Renal cortical epithelial cell (primary cell): ENCODE data around the gene ITGA7. TPM values are rescaled to one million over a fixed set of nuclear protein-coding genes. Genes with fewer than 3 reads are reported as not detected.

Experiments
- DNase-seq: peaks from one replicate; pipeline ENCODE4 v3.0.0-alpha.2; 2011; ENCODE audit warnings: low read depth
- total RNA-seq: library from RNA; depleted of rRNA; stranded (reverse); fragments of >200 nt; gene quantifications from 2 replicates; pipeline ENCODE4 v1.2.3, GENCODE V29; 2014

ITGA7 gene
- total RNA-seq, 1 donor from 2014 or later = 1.0 TPM

GRCh38 chr12:55647027-55647426 is 60.7 kb downstream of the ITGA7 start:
- no peak for DNase-seq

DNA sequence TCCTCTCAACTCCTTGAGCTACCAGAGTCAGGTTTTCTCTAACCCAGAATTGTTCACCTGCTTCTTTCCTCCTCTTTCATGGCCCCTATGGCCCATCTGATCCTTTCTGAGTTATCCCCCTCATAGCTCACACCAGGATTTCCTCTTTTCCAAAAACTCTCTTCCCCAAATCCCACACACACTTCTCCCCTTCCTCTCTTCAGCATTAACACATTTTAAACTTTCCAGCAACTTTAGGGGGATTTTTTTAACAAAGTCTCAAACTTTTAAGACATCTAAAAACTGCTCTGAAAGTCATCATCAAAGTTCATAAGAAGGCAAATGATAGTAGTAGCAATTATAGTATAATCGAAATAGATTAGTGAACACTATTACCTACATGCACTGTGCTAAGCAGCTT is 63.1 kb downstream of the ITGA7 start:
- DNase-seq = no peak

DNA sequence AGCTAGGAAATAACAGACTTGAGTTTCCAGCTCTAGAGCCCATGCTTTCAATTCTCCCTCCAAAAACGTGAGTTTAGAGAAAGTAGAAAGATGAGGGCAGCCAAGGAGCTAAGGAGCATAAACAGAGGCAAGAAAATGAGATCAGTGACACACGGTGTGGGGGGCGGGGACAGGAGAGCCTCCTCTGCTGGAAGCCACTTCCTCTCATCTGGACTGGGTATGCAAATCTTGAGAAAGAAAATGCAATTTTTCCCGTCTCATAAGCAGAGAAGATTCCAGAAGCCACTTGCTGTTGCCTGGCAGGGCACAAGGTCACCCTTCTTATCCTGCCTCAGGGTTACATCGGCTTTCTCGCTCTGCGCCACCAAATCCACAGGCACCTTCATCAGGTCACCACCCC is 65.0 kb downstream of the ITGA7 start:
- DNase-seq = no peak

DNA sequence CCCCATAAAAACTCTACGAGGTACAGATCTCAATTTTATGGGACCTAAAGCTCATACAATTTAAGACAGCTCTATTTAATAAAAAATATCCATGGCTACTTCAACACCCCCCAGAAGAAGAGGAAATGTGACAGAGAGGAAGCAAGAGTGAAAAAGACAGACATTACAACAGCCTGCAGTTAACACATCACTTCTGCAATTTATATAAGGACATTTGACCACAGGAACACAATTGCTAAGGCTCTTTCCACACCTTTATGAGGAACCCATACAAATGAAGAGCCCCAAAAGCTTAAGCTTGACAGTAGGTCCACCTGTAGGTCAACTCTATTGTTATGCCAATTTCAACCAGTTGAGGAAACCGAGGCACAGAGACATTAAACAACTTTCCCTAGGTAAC is 65.4 kb downstream of the ITGA7 start:
- DNase-seq = no peak

DNA sequence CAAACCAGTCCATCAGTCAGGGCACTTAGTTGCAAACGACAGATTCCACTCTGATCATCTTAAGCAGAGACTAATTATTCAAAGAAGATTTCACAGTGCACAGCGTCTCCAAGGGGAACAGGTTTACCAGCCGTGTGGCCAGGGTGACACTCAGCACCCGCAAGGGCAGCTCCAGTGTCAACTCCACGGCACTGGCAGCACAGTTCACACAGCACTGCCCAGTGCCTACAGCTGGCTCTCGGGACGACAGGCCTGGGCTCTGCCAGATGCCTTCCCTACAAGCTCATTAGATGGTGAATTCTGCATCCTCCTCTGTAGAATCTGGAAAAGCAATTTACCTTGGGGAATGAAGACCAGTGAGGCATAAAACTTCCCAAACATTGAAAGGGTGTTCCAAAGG is 66.1 kb downstream of the ITGA7 start:
- DNase-seq = no peak

DNA sequence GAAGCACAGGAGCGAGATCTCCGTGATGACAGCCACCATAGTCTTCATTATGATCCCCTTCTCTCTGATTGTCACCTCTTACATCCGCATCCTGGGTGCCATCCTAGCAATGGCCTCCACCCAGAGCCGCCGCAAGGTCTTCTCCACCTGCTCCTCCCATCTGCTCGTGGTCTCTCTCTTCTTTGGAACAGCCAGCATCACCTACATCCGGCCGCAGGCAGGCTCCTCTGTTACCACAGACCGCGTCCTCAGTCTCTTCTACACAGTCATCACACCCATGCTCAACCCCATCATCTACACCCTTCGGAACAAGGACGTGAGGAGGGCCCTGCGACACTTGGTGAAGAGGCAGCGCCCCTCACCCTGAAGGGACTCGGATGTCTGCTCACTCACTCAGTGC is 70.2 kb downstream of the ITGA7 start:
- no peak for DNase-seq

- DNase-seq = no peak
These were observed 70.9 kb downstream of the ITGA7 start, which contains the start of gene OR10P1 for GRCh38 chr12:55636853-55637252. Gene OR10P1, plus strand, starts transcription at chr12:55636892. Its CDS starts 0 bp downstream, at chr12:55636892.

DNA sequence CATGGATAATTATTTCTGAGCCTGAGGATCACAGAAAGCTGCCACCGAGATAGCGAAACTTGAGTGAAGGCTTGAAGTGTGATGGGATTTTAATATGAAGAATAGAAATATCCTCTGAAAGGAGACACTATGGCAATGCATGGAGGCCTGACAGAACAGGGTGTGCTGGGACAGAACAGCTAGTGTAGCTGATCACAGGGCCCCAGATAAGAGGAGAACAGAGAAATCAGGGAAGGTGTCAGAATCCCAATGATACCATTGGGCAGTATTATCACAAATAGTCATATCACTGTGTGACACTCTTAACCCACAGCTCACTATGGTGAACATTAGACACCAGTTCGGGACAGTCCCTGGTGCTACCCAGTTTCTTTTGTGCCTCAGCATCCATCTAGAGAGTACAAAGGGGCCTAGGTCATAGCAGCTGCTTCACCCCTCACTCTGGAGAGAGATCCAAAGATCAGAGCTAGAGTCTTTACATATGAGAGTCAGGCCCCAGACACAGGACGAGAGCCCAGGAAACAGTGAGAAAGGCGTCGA is 71.5 kb downstream of the ITGA7 start:
- DNase-seq = no peak

Other genes starting within 250 kb of the ITGA7 start
- not detected in 2 replicates for gene OR6C70, start 237.8 kb downstream of the ITGA7 start, total RNA-seq
- not detected in 2 replicates for gene OR6C68, start 215.5 kb downstream of the ITGA7 start, total RNA-seq
- not detected in 2 replicates for gene OR6C4, start 158.3 kb downstream of the ITGA7 start, total RNA-seq
- not detected in 2 replicates for gene OR2AP1, start 135.4 kb downstream of the ITGA7 start, total RNA-seq
- gene OR10P1, start 71.0 kb downstream of the ITGA7 start, total RNA-seq = not detected in 2 replicates
- gene BLOC1S1, start 8.1 kb upstream of the ITGA7 start, total RNA-seq = 45.7 and 54.7 TPM in 2 replicates
- 1.6 and 2.7 TPM in 2 replicates for gene RDH5, start 12.5 kb upstream of the ITGA7 start, total RNA-seq
- gene CD63, start 21.1 kb upstream of the ITGA7 start, total RNA-seq = 688 and 1,583 TPM in 2 replicates
- gene GDF11, start 35.2 kb upstream of the ITGA7 start, total RNA-seq = 1.9 and 7.7 TPM in 2 replicates
- 123 and 141 TPM in 2 replicates for gene SARNP, start 109.8 kb upstream of the ITGA7 start, total RNA-seq
- 35.5 and 67.0 TPM in 2 replicates for gene ORMDL2, start 110.1 kb upstream of the ITGA7 start, total RNA-seq
- 65.5 and 66.7 TPM in 2 replicates for gene DNAJC14, start 121.7 kb upstream of the ITGA7 start, total RNA-seq
- 1.0 and 2.6 TPM in 2 replicates for gene MMP19, start 135.0 kb upstream of the ITGA7 start, total RNA-seq
- 30.0 and 38.7 TPM in 2 replicates for gene PYM1, start 220.0 kb upstream of the ITGA7 start, total RNA-seq
- 92.2 and 105 TPM in 2 replicates for gene DGKA, start 223.3 kb upstream of the ITGA7 start, total RNA-seq